Esophagus squamous epithelium (tissue), 5 donors: ENCODE results near the gene ZSWIM4. TPM values are rescaled to one million over a fixed set of nuclear protein-coding genes. Genes with fewer than 3 reads are reported as not detected.

Experiments
- DNase-seq: peaks from one replicate; lab custom pipeline; 2025; lab: John Stamatoyannopoulos, UW
- H3K27ac ChIP-seq, 4 donors: fragments of 200-600 bp; sonication (generic); one replicate each; pipeline ENCODE4 v1.5.1; 2016 to 2019; ENCODE audit warnings: mild to moderate bottlenecking in 1 of 4
- H3K27me3 ChIP-seq, 4 donors: fragments of 200-600 bp; sonication (generic); 1 replicate in 3 of 4; 2 replicates in 1 of 4; pipeline versions ENCODE4 v1.5.1 to v1.6.0; 2017 to 2021; ENCODE audit warnings: antibody characterized with exemption in 1 of 4
- H3K36me3 ChIP-seq, 3 donors: fragments of 200-600 bp; sonication (generic); one replicate each; pipeline ENCODE4 v1.5.1; 2016 to 2019
- H3K4me1 ChIP-seq, 3 donors: fragments of 200-600 bp; sonication (generic); one replicate each; pipeline ENCODE4 v1.5.1; 2017 to 2019
- H3K4me3 ChIP-seq, 4 donors: fragments of 200-600 bp; sonication (generic); 1 replicate in 3 of 4; 2 replicates in 1 of 4; pipeline ENCODE4 v1.5.1; 2016 to 2019; ENCODE audit warnings: mild to moderate bottlenecking in 2 of 4, moderate library complexity in 1 of 4
- H3K9me3 ChIP-seq, 3 donors: fragments of 200-600 bp; sonication (generic); one replicate each; pipeline ENCODE4 v1.5.1; 2016 to 2019
- CTCF ChIP-seq, 6 experiments: fragments of 450-650 bp in 4 of 6; fragments of 200-600 bp in 2 of 6; sonication (generic) in 2 of 6; IDR thresholded peaks; one replicate each; pipeline ENCODE4 v1.5.1; 2016 to 2019; ENCODE audit warnings: antibody characterized with exemption in 6 of 6, mild to moderate bottlenecking in 4 of 6, moderate library complexity in 4 of 6
- POLR2A ChIP-seq, 4 donors: fragments of 450-650 bp; IDR thresholded peaks; one replicate each; pipeline ENCODE4 v1.6.1; 2017; ENCODE audit warnings: antibody characterized with exemption in 4 of 4, mild to moderate bottlenecking in 4 of 4, moderate library complexity in 3 of 4
- WGBS, 2 donors: methylation state at CpG; one replicate each; pipeline ENCODE4 v1.1.5; 2018; 5-methylcytosine and 5-hydroxymethylcytosine counted together
- intact Hi-C: fragments of 100-400 bp; cut with DNase I; formaldehyde crosslinking; loops from one replicate; pipeline ENCODE4 v1.15.0; 2022
- total RNA-seq, 4 donors: library from RNA; depleted of rRNA; stranded (reverse); fragments of >200 nt; gene quantifications; one replicate each; pipeline ENCODE4 v1.1.0, GENCODE V29; 2016
- donor health status: DM: yes; HTN: yes; CAD: no.

Gene ZSWIM4
- total RNA-seq, 4 donors from 2014 or later: 7.2 to 41.4 (median 16.9) TPM

GRCh38 chr19:13864667-13865570, 69.7 kb downstream of the ZSWIM4 start:
- peak overlapping the region; percentile 55 to 88 (median 66) for H3K4me3 ChIP-seq
- DNase-seq: no peak
- no peaks in the 10 kb centered on the region for H3K9me3 ChIP-seq
- intact Hi-C loops: loop anchor here (10.0 kb wide), 1 partner anchor 270 kb away; no protein-coding TSS in a partner anchor
- H3K27ac ChIP-seq: peak overlapping the region; percentile 45 to 84 (median 59)
- peaks cover 17 to 51% (median 20%) of the 10 kb centered on the region in 3 donors for H3K4me1 ChIP-seq
- H3K27me3 ChIP-seq: peaks cover 0 to 19% (median 0%) of the 10 kb centered on the region in 4 donors
- no peak for TF ChIP-seq POLR2A (IDR thresholded peaks at IDR 0.05)
- WGBS, 2 donors: 15 to 21% methylated on average over 9 to 14 of the region's 113 CpGs
- no peaks in the 10 kb centered on the region for H3K36me3 ChIP-seq

GRCh38 chr19:13865571-13866462, 70.6 kb downstream of the ZSWIM4 start:
- no peak for DNase-seq
- Histone ChIP-seq H3K27me3 (peaks cover 0 to 19% (median 0%) of the 10 kb centered on the region in 4 donors), H3K4me3 (peak overlapping the region; percentile 55 to 88 (median 66)), H3K9me3 (no peaks in the 10 kb centered on the region), H3K27ac (peak overlapping the region; percentile 21 to 84 (median 56)), H3K4me1 (peaks cover 17 to 50% (median 20%) of the 10 kb centered on the region in 3 donors), H3K36me3 (no peaks in the 10 kb centered on the region)
- 4 to 25% methylated on average over 4 to 5 of the region's 82 CpGs for WGBS, 2 donors
- no peak for TF ChIP-seq POLR2A (IDR thresholded peaks at IDR 0.05)
- peak in 1 of 6 experiments; percentile 11 for TF ChIP-seq CTCF (IDR thresholded peaks at IDR 0.05)
- intact Hi-C loops: loop anchor here (10.0 kb wide), 1 partner anchor 271 kb away; no protein-coding TSS in a partner anchor

- 70 to 76% methylated on average over 11 to 15 of the region's 15 CpGs for WGBS, 2 donors
- no peak for TF ChIP-seq POLR2A (IDR thresholded peaks at IDR 0.05)
- TF ChIP-seq CTCF (IDR thresholded peaks at IDR 0.05): no peak
- Histone ChIP-seq H3K27ac (peak overlapping the region in 1 of 4 donors; percentile 67), H3K4me3 (peak overlapping the region in 3 of 4 donors; percentile 59 to 88 (median 73)), H3K27me3 (peaks cover 0 to 19% (median 0%) of the 10 kb centered on the region in 4 donors), H3K36me3 (no peaks in the 10 kb centered on the region), H3K4me1 (peaks cover 10 to 43% (median 18%) of the 10 kb centered on the region in 3 donors), H3K9me3 (no peaks in the 10 kb centered on the region)
- intact Hi-C loops: loop anchor here (10.0 kb wide), 1 partner anchor 272 kb away; no protein-coding TSS in a partner anchor
- no peak for DNase-seq
Measured at GRCh38 chr19:13866463-13867046, 71.3 kb downstream of the ZSWIM4 start.

- 62 to 75% methylated on average over 4 of the region's 4 CpGs for WGBS, 2 donors
- intact Hi-C loops: loop anchor here (10.0 kb wide), 1 partner anchor 274 kb away; no protein-coding TSS in a partner anchor
Measured at GRCh38 chr19:13868663-13869062, 73.4 kb downstream of the ZSWIM4 start.

More at GRCh38 chr19:13868663-13869062, 73.4 kb downstream of the ZSWIM4 start:
- DNase-seq: no peak
- H3K9me3 ChIP-seq: no peaks in the 10 kb centered on the region
- TF ChIP-seq CTCF (IDR thresholded peaks at IDR 0.05) (no peak), POLR2A (IDR thresholded peaks at IDR 0.05) (no peak)
- no peak overlapping the region for H3K4me3 ChIP-seq
- no peaks in the 10 kb centered on the region for H3K36me3 ChIP-seq
- H3K27ac ChIP-seq: no peak overlapping the region
- H3K27me3 ChIP-seq: peaks cover 0 to 20% (median 0%) of the 10 kb centered on the region in 4 donors
- H3K4me1 ChIP-seq: peaks cover 11 to 42% (median 18%) of the 10 kb centered on the region in 3 donors
